ENCODE results near the gene GLS. TPM values are rescaled to one million over a fixed set of nuclear protein-coding genes. Genes with fewer than 3 reads are reported as not detected.

The GLS gene
- total and polyA plus RNA-seq, 2 donors (not counting 1 experiment from before 2014, with no cell fraction given) = 32.5 to 195 TPM

GRCh38 chr2:190942697-190943096, 62.1 kb downstream of the GLS start:
- H3K4me1 Mint-ChIP-seq = peaks cover 13% of the 10 kb centered on the region
- H3K27me3 ChIP-seq (replicated peaks in 1 of 4; ENCODE audit: control extremely low read depth in 1 of 4, control insufficient read depth in 3 of 4, insufficient read depth in 4 of 4, low read length in 3 of 4) = no peaks in the 10 kb centered on the region
- H3K9me3 ChIP-seq (ENCODE audit: control extremely low read depth in 1 of 3, control insufficient read depth in 2 of 3, insufficient read depth in 1 of 3, low read length in 2 of 3) = no peaks in the 10 kb centered on the region
- ChIA-PET CTCF (no interaction called here), POLR2A (no interaction called here)
- WGBS (ENCODE audit: insufficient coverage) = 100% methylated on average over 1 of the region's 2 CpGs
- no peak overlapping the region for H3K4me3 Mint-ChIP-seq
- no peaks in the 10 kb centered on the region for H3K79me2 ChIP-seq (ENCODE audit: control insufficient read depth, insufficient read depth, low read length)
- no peak overlapping the region for H3K27ac Mint-ChIP-seq
- H4K20me1 ChIP-seq (ENCODE audit: control insufficient read depth, insufficient read depth, low read length, poor library complexity, severe bottlenecking) = no peaks in the 10 kb centered on the region
- H3K36me3 ChIP-seq (replicated peaks in 1 of 2; ENCODE audit: control extremely low read depth in 1 of 2, control insufficient read depth in 1 of 2, extremely low read depth in 1 of 2, insufficient read depth in 2 of 2, low read length in 1 of 2) = peaks cover 0 to 3% of the 10 kb centered on the region in 2 experiments
- no peak overlapping the region for H3K4me3 ChIP-seq (ENCODE audit: control extremely low read depth in 1 of 5, extremely low read depth in 1 of 5, insufficient read depth in 1 of 5, low read depth in 2 of 5, low read length in 4 of 5)
- H3K4me1 ChIP-seq (ENCODE audit: control insufficient read depth in 2 of 2, insufficient read depth in 2 of 2, low read length in 2 of 2) = peaks cover 5 to 7% of the 10 kb centered on the region in 2 donors
- H2AFZ ChIP-seq (ENCODE audit: insufficient read depth, low read depth, low read length, poor library complexity, severe bottlenecking) = no peak overlapping the region
- TF ChIP-seq EZH2 (IDR thresholded peaks at IDR 0.05; ENCODE audit: borderline replicate concordance, insufficient read depth, low read depth, low read length, poor library complexity, severe bottlenecking) (no peak), CTCF (IDR thresholded peaks at IDR 0.05) (no peak)
- ATAC-seq (ENCODE audit: low read depth) (no peak), DNase-seq (no peak)
- H3K9me3 Mint-ChIP-seq (ENCODE audit: insufficient read depth) = no peaks in the 10 kb centered on the region
- no peak overlapping the region for H3K27ac ChIP-seq (ENCODE audit: low read length in 2 of 2)
- H3K27me3 Mint-ChIP-seq = no peaks in the 10 kb centered on the region
- H3K9ac ChIP-seq (ENCODE audit: low read length) = no peak overlapping the region
- H3K4me2 ChIP-seq (replicated peaks; ENCODE audit: low read depth, low read length, poor library complexity, severe bottlenecking) = no peak overlapping the region
- intact Hi-C loops (cut with micrococcal nuclease) = no loop called here

- intact Hi-C loops (cut with micrococcal nuclease) = no loop called here
Observed at GRCh38 chr2:190943706-190944105, 63.1 kb downstream of the GLS start.

More at GRCh38 chr2:190943706-190944105, 63.1 kb downstream of the GLS start:
- peaks cover 0 to 3% of the 10 kb centered on the region in 2 experiments for H3K36me3 ChIP-seq (replicated peaks in 1 of 2; ENCODE audit: control extremely low read depth in 1 of 2, control insufficient read depth in 1 of 2, extremely low read depth in 1 of 2, insufficient read depth in 2 of 2, low read length in 1 of 2)
- TF ChIP-seq EZH2 (IDR thresholded peaks at IDR 0.05; ENCODE audit: borderline replicate concordance, insufficient read depth, low read depth, low read length, poor library complexity, severe bottlenecking) = no peak
- TF ChIP-seq CTCF (IDR thresholded peaks at IDR 0.05) = no peak
- DNase-seq = no peak
- H2AFZ ChIP-seq (ENCODE audit: insufficient read depth, low read depth, low read length, poor library complexity, severe bottlenecking) = no peak overlapping the region
- H4K20me1 ChIP-seq (ENCODE audit: control insufficient read depth, insufficient read depth, low read length, poor library complexity, severe bottlenecking) = no peaks in the 10 kb centered on the region
- H3K27me3 ChIP-seq (replicated peaks in 1 of 4; ENCODE audit: control extremely low read depth in 1 of 4, control insufficient read depth in 3 of 4, insufficient read depth in 4 of 4, low read length in 3 of 4) = no peaks in the 10 kb centered on the region
- Mint-ChIP-seq H3K9me3 (ENCODE audit: insufficient read depth) (no peaks in the 10 kb centered on the region), H3K27ac (no peak overlapping the region), H3K4me3 (no peak overlapping the region), H3K4me1 (peaks cover 18% of the 10 kb centered on the region), H3K27me3 (no peaks in the 10 kb centered on the region)
- WGBS (ENCODE audit: insufficient coverage) = no CpG with 5 or more reads among the region's 2 CpGs
- CTCF ChIA-PET = no interaction called here
- no peaks in the 10 kb centered on the region for H3K79me2 ChIP-seq (ENCODE audit: control insufficient read depth, insufficient read depth, low read length)
- no peak for ATAC-seq (ENCODE audit: low read depth)
- H3K4me3 ChIP-seq (ENCODE audit: control extremely low read depth in 1 of 5, extremely low read depth in 1 of 5, insufficient read depth in 1 of 5, low read depth in 2 of 5, low read length in 4 of 5) = no peak overlapping the region
- POLR2A ChIA-PET = no interaction called here
- H3K4me1 ChIP-seq (ENCODE audit: control insufficient read depth in 2 of 2, insufficient read depth in 2 of 2, low read length in 2 of 2) = peaks cover 12 to 17% of the 10 kb centered on the region in 2 donors
- no peaks in the 10 kb centered on the region for H3K9me3 ChIP-seq (ENCODE audit: control extremely low read depth in 1 of 3, control insufficient read depth in 2 of 3, insufficient read depth in 1 of 3, low read length in 2 of 3)
- no peak overlapping the region for H3K9ac ChIP-seq (ENCODE audit: low read length)
- H3K27ac ChIP-seq (ENCODE audit: low read length in 2 of 2) = peak overlapping the region in 1 of 2 donors; percentile 14
- no peak overlapping the region for H3K4me2 ChIP-seq (replicated peaks; ENCODE audit: low read depth, low read length, poor library complexity, severe bottlenecking)
